GM19467 (cell line): ENCODE measurements around the gene NACC2.

Experiments
- ATAC-seq: cut with Tn5 transposase; IDR thresholded peaks from one replicate; pipeline ENCODE4 v1.9.1; 2021; ENCODE audit warnings: mild to moderate bottlenecking, moderate library complexity; ENCODE audit not compliant: unreplicated experiment

The NACC2 gene

DNA sequence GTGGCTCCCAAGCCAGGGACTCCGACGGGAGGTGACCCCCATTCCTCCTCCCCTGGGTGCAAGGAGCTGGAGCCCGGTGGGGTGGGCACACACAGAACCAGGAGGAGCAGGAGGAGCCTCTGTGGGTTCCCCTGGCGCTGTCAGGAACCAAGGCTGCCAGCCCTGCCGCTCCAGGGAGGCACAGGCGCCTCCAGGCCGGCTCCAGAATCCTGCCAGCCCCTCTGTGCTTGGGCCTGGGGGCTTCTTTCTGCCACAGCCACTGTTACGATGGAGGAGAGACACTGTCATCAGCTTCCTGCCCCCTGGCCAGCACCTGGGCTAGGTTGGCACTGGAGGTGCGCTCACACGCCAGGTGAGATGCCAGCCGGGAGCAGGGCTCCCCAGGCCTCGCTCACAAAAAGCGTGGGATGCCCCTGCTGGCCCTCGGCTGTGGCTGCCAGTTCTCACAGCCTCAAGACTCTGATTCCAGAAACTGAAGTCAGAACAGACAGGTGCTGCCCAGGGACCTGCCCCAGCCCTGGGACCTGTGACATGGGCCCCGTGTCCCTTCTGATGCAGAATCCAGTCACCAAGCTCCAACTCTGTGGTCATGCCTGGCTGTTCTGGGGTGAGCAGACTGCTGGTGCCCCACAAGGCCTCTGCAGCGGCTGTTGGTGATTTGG lies 96.5 kb downstream of the NACC2 start:
- no peak for ATAC-seq

DNA sequence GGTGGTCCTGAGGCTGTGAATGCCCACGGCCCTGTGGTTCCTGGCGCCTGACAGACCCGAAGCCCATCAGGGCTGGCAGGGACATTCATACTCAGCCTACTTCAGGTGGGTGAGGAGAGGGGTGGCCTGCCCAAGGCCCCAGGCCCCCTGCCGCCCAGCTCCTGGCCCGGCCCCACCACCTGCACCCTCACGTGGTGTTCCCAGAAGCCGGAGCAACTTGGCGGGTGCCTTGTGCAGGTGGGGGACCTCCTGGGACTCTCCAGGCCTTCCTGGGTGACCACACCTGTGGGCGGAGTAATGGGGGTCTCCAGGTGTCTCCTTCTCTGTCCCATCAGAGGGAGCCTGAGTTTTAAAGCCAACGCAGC lies 97.1 kb downstream of the NACC2 start:
- ATAC-seq = no peak

DNA sequence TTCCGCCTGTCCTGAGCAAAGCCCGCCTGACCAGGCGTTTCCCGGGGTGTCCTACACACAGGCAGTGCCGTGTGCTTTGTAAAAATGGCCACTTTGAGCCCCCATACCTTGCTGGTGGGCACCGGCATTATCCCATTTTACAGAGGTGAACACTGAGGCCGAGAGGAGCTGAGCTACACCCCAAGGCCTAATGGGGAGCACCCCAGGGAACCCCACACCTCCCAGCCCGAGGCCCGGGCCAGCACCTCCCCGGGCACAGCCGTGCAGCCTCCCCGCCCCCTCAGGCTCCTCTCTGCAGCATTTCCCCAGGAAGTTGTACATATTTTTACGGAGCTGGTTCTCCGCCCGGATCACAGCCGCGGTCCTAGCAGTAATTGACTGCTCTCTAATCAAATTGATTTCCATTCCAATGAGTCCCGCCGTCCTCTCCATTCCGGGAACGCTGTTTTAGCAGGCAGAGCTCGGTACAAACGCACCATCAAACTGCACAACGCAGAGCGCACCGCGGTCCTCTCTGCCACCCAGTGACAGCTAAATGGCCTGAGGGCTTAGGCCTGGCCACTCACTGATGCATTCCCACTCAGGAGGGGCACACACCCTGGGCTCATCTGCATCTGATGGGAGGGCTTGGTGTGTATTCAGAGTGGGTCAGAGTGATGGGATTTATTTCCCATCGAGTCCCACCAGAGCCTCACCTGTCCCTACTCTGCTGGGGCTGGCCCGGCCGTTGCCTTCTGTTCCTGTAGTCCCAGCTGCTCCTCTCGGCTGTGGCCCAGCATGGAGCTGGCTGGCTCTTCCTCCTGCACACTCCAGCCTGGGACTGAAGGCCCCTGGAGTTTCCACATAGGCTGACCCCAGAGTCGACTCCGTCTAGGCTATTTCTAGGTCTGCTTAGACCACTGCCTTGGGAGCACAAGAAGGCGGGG lies 97.7 kb downstream of the NACC2 start:
- ATAC-seq = no peak

DNA sequence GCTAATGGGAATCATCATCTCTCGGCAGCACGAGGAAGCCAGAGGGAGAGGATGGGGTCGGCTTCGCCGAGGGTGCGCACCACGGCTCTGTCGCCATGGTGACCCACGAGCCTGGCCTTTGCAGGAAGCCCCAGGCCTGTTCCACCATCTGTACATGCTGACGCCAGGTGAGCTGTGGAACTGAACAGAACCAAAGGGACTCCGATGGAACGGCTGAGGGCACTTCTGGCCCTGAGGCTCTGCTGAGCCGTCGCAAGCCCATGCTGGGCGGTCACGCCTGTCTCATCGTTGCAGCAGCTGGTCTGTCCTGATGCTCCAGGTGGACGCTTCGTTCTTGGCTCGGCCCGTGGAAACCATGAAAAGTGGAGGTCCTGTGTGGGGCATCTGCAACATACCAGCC lies 99.3 kb downstream of the NACC2 start:
- no peak for ATAC-seq

DNA sequence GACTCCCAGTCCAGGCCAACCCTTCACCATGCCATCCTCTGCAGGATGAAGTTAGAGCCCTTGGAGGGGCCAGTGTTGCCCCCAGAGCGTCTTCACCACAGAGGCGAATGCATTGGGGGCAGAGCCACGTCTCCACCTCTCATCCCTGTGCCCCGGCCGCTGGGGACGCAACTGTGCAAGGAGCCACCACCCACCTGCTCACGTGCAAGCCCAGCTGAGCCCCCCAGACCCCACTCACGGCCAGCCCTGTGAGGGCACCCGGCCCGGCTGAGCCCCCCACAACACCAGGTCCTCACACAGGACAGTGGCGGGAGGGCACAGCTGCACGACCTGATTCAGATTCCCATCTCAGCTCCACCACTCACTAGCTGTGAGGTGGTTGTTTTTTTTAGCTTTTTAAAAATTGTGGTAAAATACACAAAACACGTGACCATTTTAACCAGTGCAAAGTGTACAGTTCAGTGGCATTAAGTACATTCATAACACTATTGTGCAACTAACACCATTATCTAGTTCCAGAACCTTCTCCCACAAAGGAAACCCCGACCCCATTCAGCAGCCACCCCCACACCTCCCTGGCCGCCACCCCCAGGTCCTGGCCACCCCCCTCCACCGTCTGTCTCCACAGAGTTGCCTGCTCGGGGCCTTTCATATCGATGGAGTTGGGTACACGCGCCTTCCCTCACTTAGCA lies 100.4 kb downstream of the NACC2 start:
- ATAC-seq = no peak

DNA sequence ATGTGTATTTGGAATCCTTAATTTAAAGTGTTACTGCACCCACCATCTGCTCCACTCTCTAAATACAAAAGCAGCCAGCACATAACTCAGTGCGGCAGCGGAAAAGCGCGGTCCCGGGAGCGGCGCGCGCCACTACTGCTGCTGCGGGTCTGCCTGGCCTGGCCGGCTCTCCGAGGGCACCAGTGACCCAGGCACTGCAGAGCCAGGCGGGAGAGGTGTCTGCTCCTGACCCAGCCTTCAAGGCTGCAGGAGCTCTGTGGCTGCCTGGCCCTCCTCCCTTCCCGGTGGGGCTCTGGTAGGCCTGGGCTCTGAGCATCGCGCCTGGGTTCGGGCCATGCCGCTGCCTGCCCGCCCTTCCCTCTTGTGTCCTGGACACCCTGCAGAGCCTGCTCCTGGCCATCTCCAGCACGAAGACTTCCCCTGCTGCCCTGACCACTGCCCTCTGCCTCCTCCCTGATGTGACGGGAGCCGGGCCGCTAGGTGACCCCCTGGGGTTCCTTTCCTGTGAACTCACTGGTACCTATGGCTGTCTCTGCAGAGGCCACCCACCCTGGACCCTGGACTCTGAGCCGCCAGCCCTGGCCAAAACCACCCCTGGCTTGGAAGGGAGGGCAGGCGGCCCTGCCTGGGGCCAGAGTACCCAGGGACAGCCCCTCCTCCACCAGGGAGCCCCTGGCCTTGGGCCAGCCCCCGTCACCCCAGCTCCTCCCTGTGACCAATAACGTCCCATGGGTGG lies 101.2 kb downstream of the NACC2 start:
- ATAC-seq = no peak

DNA sequence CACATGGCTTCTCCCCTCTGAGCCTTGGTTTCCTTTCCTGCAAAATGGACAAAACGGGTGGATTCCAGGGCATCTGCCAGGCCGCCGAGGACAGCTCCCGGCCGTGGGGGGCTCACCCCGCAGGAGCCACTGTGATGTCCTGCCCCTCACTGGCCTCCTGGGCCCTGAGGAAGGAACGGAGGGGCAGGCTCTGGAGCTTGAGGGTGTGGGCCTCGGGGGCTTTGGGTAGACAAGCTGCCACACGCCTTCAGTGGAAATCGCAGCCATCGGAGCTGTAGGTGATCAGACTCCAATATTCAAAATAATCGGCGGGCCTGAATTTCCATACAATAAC lies 101.7 kb downstream of the NACC2 start:
- no peak for ATAC-seq

GRCh38 chr9:135992486-135993408 lies 102.3 kb downstream of the NACC2 start:
- ATAC-seq = no peak

DNA sequence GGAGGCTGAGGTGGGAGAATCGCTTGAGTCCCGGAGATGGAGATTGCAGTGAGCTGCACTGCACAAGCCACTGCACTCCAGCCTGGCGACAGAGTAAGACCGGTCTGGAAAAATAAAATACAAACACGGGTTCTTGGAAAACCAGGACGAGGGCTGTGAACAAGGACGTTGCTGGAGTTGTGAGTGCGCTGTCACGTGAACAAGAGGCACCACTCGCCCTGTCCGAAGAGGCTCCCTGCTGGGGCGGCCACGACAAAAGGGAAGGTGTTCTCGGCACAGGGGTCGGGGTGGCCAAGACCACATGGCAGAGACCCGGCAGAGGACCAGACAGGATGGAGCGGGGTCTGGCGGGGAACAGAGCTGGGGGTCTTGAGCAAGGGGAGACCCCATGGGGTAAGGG lies 103.3 kb downstream of the NACC2 start:
- ATAC-seq = no peak

- no peak for ATAC-seq
Measured at GRCh38 chr9:135990468-135991429, 104.3 kb downstream of the NACC2 start.

- no peak for ATAC-seq
Measured at GRCh38 chr9:135989722-135990467, 105.2 kb downstream of the NACC2 start.

DNA sequence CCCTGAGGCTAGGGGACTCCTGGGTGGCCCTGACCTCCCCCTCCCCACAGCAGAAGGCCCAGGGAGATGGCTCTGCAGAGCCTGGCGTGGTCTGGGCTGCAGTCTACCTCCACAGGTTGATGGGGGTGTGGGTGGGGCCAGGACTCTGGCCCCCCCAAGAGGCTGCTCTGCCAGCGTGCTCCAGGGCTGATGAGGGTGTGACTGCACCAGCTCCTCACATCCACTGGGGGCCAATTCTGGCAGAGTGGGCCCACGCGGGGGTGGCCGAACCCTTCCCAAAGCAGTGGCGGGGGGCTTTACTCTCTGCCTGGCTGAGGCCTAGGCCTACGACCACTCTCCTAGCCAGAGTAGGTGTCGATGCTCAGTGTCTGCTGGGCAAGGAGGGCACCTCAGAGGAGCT lies 105.9 kb downstream of the NACC2 start:
- ATAC-seq = no peak

GRCh38 chr9:135988493-135988892 lies 106.6 kb downstream of the NACC2 start:
- ATAC-seq = no peak

GRCh38 chr9:135987838-135988404 lies 107.2 kb downstream of the NACC2 start:
- no peak for ATAC-seq

GRCh38 chr9:135986605-135987004 lies 108.5 kb downstream of the NACC2 start:
- no peak for ATAC-seq

- ATAC-seq = no peak
Measured at GRCh38 chr9:135985889-135986288, 109.2 kb downstream of the NACC2 start.

DNA sequence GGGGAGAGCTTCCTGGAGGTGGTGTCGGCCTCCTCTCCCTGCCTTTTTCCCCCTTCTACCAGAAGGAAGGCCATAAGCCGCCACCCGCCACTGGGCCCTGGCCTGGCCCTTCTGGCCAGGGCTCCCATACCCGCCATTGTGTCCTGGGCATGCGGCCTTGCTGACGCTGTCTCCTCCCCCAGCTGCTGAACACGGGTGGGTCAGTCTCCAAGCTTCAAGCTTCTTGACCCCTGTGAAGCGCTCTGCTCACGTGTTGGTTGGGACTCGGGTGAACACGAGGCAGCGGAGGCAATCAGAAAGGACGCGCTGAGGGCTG lies 109.7 kb downstream of the NACC2 start:
- ATAC-seq = no peak

- ATAC-seq = no peak
Measured at GRCh38 chr9:135984072-135984710, 110.9 kb downstream of the NACC2 start.
